HTERT RPE-1 (cell line): ENCODE data around the gene AHNAK.
"Not testable (repeated sequence)": the region's sequence is repeated elsewhere in the genome, so short reads cannot be mapped to it uniquely, and the experiment has no call there.

Experiments
- in situ Hi-C: fragments of 300-500 bp; cut with MboI; formaldehyde crosslinking; loops from 4 replicates; pipeline ENCODE4 v1.14.3; 2020; ENCODE audit warnings: low sequenced_read_pairs

Gene AHNAK, protein sequence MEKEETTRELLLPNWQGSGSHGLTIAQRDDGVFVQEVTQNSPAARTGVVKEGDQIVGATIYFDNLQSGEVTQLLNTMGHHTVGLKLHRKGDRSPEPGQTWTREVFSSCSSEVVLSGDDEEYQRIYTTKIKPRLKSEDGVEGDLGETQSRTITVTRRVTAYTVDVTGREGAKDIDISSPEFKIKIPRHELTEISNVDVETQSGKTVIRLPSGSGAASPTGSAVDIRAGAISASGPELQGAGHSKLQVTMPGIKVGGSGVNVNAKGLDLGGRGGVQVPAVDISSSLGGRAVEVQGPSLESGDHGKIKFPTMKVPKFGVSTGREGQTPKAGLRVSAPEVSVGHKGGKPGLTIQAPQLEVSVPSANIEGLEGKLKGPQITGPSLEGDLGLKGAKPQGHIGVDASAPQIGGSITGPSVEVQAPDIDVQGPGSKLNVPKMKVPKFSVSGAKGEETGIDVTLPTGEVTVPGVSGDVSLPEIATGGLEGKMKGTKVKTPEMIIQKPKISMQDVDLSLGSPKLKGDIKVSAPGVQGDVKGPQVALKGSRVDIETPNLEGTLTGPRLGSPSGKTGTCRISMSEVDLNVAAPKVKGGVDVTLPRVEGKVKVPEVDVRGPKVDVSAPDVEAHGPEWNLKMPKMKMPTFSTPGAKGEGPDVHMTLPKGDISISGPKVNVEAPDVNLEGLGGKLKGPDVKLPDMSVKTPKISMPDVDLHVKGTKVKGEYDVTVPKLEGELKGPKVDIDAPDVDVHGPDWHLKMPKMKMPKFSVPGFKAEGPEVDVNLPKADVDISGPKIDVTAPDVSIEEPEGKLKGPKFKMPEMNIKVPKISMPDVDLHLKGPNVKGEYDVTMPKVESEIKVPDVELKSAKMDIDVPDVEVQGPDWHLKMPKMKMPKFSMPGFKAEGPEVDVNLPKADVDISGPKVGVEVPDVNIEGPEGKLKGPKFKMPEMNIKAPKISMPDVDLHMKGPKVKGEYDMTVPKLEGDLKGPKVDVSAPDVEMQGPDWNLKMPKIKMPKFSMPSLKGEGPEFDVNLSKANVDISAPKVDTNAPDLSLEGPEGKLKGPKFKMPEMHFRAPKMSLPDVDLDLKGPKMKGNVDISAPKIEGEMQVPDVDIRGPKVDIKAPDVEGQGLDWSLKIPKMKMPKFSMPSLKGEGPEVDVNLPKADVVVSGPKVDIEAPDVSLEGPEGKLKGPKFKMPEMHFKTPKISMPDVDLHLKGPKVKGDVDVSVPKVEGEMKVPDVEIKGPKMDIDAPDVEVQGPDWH (N-terminal part only)

GRCh38 chr11:62546244-62546928, at the start of gene AHNAK:
TSS of gene AHNAK (minus strand) at chr11:62546806. CDS start at chr11:62536098, 10,708 bp downstream.
- in situ Hi-C loops = no loop called here

DNA sequence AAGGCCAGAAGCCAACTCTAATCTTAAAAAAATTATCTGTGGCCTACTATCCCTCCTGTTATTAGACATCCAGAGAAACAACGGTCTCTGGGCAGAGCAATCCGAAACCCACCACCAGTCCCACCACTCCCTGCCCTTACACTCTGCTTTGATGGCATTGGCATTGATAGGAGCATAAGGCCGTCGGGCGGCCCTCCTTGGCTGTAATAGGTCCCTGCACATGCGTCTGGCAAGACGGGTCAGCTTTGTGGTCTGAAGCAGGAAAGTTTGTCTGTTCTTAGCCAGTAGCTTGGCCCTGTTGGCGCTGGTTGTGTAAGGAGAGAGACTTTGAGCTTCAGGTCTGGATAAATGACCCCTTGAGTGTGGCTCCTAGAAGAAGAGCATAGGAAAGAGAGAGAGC, 48.5 kb upstream of the AHNAK start:
- in situ Hi-C loops = no loop called here

DNA sequence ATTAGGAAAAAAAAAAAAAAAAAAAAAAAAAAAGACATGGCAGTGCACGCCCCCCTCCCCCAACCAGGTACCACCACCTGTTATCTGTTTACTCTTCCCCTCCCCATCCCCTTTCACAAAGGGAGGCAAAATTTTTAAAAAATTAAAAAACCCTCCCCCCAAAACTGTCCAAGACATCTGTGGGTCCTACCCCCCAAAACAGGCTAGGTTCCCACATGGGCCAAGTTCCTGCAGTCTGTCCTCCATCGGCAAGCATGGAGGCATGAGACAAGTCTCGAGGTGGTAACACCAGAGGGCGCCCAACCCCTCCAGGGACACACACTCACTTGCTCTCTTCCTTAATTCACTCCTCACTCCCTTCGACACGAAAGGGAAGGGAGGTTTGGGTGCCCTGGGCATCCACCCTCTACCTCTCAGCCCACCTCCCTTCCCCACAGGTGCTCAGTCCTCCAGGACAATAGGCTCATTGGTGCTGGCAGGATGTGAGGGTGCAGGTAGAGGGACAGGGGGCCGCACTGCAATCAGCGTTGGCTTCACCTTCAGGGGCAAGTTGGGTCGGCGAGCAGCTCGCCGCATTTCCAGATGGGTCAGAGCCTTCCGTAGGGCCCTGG, 46.9 kb upstream of the AHNAK start:
- in situ Hi-C loops = no loop called here

GRCh38 chr11:62592989-62593421, 46.4 kb upstream of the AHNAK start:
- in situ Hi-C loops = no loop called here

- in situ Hi-C loops = no loop called here
Observed at GRCh38 chr11:62592146-62592815, 45.7 kb upstream of the AHNAK start.

DNA sequence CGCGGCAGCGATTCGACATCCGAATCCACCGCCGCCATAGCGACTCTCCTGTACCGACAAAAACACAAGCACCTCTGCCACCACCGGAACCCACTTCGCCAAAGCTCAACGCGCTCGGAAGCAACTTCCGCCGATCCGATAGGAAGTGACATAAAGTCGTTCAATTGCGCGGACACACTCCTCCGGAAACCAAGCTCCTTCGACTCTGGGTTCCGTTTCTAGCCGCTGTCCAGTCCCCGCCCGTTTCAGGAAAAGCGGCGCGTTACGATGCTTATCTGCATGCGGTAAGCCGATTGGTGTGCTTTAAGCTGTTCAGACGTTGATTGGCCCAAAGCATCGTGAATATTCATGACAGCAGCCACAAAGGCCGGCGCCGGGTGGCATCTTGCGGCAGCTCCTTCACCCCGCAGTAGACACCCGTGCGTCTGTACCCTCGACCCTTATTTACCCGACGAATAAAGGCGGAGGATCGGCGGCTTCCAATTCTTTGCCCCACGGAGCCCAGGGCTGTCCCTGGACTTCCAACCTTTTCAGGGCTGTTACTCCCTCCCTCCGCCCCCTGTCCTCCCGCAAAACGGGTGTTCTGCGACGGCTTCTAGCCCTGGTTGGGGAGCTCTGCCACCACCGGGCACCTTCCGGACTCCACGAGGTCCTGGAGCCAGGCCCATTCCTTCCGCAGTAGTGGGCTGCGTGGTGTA, 45.0 kb upstream of the AHNAK start, which contains the start of gene TUT1:
Gene TUT1, minus strand, starts transcription at position 76 of the 698 bp plus-strand sequence. Its CDS starts 38 bp downstream, at position 38.
- in situ Hi-C loops = no loop called here

DNA sequence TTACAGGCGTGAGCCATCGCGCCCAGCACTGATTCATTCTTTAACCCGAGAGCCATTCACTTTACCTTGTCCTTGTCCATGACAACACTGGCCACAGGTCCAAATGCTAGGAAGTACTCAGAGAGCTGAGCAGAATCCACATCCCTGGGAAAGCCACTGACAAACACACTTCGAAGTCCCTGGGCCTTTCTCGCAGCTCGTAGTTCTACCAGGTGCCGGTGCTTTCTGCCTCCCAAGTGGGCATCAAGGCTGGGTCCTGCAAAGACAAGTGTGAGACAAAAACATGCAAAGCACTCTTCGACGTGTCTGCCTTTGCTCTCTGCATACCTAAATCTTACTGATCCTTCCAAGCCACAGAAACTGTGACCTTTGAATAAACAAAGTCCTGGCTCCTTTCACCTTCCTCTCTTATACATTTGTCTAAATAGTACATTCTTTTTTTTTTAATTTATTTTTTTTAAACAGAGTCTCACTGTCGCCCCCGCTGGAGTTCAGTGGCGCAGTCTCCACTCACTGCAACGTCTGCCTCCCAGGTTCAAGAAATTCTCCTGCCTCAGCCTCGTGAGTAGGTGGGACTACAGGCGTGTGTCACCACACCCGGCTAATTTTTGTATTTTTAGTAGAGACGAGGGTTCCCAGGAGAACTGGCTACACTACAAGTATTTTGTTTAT, 42.5 kb upstream of the AHNAK start:
- in situ Hi-C loops = no loop called here

DNA sequence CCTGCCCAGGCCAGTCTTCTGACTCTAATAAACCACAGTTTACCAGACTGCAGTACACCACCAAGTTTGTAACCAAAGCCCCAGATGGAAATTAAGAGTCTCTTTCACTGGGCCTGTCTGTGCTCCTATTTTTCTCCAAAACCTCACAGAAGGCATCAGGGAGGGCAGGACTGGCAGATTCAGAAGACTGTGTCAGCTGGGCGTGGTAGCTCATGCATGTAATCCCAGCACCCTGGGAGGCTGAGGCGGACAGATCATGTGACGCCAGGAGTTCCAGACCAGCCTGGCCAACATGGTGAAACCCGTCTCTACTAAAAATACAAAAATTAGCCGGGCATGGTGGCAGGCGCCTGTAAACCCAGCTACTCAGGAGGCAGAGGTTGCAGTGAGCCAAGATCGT, 38.8 kb upstream of the AHNAK start:
- in situ Hi-C loops = not testable (repeated sequence)

- in situ Hi-C loops = not testable (repeated sequence)
Observed at GRCh38 chr11:62581735-62582134, 35.1 kb upstream of the AHNAK start.

DNA sequence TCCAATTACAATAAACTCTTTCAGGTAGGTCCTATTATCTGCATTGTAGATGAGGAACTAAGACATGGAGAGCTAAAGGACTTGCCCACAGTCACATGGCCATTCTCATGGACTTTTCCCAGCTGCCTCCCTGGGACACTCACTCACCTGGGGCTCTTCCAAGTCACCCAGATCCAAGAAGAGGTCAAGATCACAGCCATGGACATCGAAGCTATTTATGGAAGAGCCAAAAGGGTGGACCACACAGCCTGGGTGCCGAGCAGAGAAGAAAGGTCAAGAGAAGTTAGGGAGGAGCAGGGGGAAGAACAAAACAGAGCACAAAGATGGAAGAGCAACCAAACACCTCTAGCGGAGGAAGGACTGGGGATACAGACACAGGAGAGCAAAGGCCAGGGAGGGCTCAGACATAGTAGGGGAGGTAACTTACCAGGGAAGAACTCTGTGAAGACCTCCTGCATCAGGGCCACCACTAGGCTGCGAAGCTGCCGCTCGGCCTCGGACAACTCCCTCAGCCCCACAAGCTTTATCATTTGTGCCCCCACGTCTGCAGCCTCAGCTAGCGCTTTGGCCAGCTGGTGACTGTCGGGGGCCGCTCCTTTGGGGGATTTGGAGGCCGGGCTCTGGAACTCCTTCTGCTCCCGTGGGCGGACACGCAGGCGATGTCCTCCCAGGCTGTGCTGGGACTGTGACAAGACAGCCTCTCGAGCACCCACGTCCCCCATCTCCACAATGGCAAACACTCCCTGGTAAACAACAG, 34.5 kb upstream of the AHNAK start:
- in situ Hi-C loops = no loop called here

GRCh38 chr11:62579252-62579651, 32.6 kb upstream of the AHNAK start:
- in situ Hi-C loops = no loop called here

GRCh38 chr11:62578541-62578940, 31.9 kb upstream of the AHNAK start:
- in situ Hi-C loops = no loop called here

DNA sequence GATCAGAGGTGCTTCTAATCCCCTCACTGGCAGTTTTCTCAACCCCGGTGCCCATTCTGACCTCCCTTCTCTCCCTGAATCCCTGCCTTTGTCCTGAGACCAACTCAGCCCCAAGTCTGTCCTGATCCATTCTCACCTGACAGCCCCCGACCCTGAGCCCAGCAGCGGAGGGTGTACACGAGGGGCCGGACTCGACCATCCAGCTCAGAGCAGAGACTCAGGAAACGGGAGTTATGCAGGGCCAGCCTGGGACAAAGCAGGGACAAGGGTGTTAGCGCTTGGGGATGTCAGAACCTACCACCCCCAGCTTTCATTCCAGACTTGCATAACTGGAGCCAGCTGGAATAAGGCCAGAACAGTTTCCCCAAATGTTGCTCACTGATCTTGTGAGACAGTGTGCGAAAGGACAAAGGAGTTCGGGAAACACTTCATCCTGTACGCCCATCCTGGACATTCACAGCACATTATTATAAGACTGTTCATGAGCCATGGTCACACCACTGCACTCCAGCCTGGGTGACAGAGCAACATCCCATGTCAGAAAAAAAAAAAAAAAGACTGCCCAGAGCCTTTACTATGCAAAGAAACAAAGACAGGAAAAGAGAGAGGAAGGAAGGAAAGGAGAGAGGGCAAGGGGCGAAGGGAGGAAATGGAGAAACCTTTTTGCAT, 30.6 kb upstream of the AHNAK start:
- in situ Hi-C loops = no loop called here

DNA sequence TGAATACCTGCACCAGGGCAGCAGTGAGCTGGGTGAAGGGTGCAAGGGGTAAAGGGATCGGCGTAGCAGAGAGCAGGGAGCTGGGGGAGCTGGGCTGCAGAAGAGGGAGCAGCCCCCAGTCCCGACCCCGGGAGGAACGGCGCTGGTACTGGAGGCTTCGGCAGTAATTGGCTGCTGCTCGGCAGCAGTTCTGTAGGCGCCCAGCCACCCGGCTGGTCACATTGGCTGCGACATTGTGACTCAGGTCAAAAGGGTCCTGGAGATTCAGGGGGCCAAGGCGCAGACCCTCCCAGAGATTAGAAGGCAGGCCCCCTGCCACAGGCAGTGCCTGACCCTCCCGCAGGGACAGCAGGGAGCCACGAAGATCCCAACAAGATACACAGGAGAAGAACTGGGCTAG, 29.2 kb upstream of the AHNAK start:
- in situ Hi-C loops = no loop called here

GRCh38 chr11:62575156-62575555, 28.6 kb upstream of the AHNAK start:
- in situ Hi-C loops = no loop called here

DNA sequence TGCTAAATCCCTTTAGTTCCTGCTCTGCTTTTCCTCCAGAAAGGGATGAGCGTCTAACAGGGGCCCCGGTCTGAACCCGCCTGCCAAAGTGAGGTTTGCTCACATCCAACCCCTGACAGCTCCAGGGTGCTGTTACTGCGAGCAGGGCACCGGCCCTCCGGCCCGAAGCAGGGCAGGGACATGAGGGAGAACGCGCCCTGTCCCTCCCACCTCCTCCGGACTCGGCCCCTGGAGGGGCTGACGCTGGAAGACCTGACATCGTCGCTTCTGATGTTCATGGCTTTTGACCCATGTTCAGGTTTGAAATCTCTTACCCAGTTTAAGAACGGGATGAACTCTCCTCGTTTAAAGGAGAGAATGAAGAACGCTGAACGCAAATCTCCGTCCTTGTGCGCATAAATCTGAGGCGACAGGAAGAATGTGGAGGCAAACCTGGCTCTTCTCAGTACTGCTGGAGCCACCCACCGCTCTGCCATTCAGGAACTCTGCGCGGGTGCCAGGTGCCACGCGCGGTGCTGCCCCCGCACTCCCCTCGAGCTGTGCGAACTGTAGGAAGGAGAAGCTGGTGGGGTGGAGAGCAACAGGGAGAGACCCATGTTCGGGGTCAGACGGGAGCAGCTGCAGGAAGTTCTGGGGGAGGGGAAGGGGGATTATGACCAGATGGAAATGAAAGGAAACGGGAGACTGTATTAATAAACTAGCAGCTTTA, 27.9 kb upstream of the AHNAK start:
- in situ Hi-C loops = no loop called here
